HL-60 (cell line): ENCODE measurements around the gene SHLD1.

Experiments used
- CTCF ChIP-seq: IDR thresholded peaks from one replicate; pipeline ENCODE4 v1.5.1; 2011; ENCODE audit warnings: low read length, control low read depth, inconsistent platforms; ENCODE audit not compliant: insufficient read depth
- REST ChIP-seq: IDR thresholded peaks from 2 replicates; pipeline ENCODE4 v1.6.1; 2012; ENCODE audit warnings: low read depth; ENCODE audit not compliant: insufficient replicate concordance

DNA sequence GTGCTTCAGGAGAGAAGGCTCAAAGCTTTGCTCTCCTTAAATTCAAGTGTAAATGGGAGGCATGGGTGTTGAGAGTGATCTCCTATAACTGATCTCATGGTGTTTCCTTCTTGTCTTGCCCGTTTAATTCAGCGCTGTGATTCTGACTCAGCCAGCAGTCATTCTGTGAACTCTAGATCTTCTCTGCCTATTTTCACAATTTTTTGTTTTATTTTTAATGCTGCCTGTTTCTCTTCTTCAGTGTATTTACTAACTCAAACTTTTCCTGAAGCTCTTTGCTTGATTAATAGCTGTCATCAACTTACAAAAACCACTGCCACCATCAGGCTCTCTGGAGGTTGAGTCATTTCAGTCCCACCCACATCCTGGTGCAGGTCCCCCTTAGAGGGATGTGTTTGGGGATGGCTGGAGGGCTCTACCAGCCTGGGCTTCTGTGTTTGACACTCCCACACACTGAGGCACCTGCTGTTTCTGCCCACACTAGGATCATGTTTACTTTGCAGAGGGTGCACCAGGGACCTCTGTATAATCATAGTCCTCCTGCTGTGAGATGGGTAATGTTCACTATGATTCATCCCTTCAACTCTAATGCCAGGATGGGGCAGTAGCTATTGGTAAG is 94.0 kb downstream of the SHLD1 start:
- no peak for TF ChIP-seq CTCF
- TF ChIP-seq REST: no peak
